AG08396 (cell line): ENCODE data around the gene CDH13.

ENCODE experiments used
- DNase-seq: peaks from one replicate; pipeline ENCODE4 v3.0.0; 2012; ENCODE audit warnings: low spot score, mixed read lengths

The CDH13 gene

DNA sequence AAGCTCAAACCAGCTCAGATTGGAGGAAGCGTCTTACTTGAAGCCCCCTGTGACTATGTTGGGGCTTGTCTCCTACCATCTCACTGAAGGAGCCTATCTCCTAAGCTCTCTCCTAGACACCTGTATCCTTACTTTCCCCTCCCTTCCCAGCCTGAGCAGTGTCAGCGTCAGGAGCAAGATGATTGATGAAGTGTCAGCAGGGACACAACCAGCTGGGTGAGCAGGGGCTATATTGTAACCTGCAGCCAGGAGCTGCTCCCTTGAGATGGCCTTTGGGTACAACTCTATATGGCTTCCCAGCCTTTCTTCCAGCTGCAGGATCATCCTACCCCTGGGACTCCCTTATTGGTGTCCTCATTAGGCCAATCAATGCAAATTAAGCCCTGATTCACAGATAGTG, 1097.8 kb downstream of the CDH13 start:
- no peak for DNase-seq

DNA sequence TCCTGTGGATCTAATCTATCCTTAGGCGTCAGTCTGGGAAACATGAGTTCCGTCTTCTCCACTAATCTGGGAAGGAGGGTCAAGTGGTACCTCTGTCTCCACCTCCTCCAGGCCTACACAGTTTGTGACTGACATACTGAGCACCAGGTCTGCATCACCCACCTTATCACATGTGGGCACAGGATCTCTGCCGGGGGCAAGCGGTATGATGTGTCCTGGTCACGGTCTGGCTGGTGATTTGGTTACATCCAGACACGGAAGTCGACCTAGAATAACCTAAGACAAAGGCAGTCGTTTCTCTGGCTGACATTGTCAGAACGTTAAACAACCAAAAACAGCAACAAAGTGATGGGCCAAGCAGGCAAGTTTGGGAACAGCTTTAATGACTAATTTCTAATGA, 1098.5 kb downstream of the CDH13 start:
- DNase-seq, result no peak

DNA sequence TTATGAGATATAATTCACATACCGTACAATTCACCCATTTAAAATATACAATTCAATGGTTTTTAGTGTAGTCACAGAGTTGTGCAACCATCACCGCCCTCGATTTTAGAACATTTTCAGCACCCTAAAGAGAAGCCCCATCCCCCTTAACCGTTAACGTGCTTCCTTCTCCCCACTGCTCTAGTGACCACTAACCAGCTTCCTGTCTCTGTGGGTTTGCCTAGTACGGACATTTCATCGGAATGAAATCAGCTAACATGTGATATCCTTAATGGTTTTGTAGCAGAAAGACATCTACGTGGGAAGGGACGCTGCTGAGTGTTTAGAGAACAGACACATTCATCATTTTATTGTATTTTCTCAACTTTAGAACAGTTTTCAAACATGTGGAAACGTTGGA, 1100.2 kb downstream of the CDH13 start:
- DNase-seq, result no peak

DNA sequence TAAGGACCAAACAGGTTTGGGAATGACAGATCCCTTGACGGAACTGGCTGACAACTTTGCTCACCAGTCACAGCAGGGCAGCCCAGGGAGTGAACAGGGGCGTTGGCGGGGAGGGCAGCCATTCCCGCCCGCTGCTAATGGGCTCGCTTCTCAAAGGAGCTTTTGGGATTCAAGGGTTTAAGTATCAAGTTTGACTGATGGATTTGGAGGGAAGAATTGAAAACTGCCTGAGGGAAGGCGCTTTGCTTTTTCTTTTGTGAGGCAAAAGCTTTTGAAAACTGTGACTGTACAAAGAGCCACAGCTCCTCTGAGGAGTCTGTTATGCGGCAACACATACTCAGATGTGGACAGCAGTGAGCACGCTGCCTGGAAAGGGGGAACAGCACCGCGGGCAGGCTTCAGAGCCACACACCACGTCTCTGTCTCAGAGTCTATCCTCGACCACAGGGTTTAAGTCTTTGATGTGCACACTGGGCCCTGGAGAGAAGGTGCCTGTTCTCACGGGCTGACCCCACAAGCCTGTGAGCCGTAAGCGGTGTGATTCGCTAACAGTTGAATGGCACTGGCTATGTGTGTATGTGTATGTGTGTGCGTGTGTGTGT, 1101.1 kb downstream of the CDH13 start:
- no peak for DNase-seq

DNA sequence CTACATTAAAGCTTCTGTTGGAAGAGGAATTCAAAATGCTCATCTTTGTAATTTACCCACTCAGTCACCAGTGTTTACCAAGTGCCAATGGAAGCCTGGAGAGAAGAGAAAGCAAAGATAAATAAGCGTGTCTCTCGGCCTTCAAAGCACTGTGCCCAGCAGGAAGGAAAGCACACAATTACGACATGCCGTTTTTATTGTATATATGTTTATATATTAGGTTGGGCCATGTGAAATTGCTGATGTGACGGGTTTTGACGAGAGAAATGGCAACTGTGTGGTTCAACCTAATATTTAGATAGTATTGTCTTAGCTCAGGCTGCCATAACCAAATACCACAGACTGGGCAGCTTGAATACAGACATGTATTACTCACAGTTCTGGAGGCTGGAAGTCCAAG, 1101.7 kb downstream of the CDH13 start:
- DNase-seq, result no peak

DNA sequence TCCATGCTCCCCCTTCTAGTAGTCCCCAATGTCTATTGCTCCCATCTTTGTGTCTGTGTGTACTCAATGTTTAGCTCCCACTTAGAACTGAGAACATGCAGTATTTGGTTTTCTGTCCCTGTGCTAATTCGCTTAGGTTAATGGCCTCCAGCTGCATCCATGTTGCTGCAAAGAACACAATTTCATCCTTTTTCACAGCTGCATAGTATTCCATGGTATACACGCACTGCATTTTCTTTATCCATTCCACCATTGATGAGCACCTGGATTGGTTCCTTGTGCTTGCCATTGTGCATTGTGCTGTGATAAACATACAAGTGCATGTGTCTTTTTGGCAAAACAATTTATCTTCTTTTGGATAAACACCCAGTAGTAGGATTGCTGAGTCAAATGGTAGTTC, 1104.0 kb downstream of the CDH13 start:
- no peak for DNase-seq

DNA sequence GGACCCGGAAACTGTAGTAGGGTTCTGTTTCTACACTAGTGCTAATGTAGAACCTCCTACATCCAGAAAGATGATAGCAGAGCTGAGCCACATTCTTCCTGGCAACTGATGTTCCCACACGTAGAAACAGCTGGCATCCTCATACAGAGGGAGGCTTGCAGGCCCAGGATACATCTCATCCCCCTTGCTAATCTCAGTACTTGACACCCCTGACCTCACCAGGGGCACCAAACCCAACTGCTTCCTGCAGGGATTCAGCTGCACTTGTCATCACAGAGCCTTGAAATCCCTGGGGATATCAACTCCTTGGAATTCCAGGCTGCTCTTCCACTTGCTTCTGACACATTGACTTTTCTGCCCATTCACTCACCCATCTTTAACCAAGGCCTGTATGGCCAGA, 1105.8 kb downstream of the CDH13 start:
- DNase-seq, result no peak

DNA sequence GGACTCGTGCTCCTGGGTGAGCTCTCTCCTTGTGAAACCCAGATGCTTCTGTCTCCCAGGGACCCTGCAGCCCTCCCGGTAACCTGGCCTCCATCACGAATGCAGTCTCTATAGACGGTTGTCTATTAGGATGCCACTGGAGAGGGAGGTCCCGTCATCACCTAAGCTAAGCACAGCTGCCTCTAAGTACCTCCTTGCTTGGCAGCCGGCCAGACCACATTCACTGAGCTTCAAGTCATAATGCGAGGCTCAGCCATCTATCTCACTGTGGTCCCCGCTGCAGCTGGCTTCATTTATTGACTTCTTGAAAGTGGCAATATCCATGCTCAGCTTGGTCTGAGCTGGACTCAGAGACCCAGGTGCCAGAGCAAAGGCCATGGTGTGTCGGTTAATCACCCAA, 1106.5 kb downstream of the CDH13 start:
- DNase-seq, result no peak

DNA sequence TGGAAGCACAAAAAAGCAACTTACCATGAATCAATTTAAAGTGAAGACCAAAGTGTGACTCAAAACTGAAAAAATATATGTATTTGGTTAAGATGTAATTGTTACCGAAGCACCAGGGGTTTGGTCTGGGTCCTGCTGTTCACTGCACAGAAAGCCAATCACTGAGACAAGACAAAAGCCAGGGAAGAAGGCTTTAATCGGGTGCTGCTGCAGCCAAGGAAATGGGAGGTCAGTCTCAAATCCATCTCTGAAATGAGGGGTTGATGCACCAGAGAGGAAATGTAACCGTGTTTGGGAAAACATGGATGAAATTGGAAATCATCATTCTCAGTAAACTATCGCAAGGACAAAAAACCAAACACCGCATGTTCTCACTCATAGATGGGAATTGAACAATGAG, 1107.4 kb downstream of the CDH13 start:
- DNase-seq, result no peak

DNA sequence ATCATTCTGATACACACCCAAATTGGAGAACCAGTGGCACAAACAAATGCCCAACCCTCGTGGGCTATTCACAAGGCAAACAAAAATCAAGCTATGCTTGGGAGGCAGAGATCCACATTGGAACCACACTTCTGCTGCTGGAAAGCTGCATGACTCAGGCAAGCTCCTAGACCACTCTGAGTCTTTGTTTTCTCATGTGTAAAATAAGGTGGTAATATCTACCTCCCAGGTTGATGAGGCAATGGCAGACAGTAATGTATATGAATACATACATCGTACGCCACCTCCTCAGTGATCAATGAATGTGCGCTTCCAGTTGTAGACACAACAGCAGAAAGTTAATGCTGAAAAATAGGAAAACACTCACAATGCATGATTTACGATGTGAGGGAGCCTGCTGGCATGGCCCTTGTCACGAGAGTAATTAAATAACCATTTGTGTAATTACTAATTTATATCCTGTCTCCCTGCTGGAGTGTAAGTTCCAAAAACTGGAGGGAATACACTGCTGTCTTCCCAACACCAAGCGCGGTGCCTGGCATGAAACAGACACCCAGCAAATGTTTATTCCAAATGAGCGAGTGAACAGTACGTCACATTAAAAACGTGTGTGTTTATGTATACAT, 1111.1 kb downstream of the CDH13 start:
- no peak for DNase-seq

DNA sequence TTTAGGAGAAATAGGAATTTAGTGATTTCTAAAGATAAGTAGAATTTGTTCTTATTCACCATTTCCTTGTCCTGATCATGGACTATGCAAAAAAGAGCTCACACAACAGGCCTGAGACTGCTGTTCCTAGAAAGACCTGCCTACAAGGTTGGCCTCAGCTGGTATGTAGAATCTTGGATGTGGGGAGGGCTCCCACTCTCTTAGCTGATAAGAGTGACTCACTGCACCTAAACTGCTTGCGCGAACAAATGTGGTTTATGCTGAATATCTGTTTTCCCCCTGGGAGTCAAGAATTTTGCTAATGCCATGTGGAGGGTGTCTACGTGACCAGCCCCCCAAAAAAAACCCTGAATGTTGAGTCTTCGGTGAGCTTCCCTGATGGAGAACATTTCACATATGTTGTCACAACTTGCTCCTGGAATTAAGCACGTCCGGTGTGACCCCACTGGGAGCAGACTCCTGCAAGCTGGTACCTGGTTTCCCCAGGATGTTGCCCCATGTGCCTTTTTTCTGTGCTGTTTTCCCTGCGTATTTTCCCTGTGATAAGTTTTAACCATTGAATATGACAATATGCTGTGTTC, 1112.2 kb downstream of the CDH13 start:
- DNase-seq, result no peak

DNA sequence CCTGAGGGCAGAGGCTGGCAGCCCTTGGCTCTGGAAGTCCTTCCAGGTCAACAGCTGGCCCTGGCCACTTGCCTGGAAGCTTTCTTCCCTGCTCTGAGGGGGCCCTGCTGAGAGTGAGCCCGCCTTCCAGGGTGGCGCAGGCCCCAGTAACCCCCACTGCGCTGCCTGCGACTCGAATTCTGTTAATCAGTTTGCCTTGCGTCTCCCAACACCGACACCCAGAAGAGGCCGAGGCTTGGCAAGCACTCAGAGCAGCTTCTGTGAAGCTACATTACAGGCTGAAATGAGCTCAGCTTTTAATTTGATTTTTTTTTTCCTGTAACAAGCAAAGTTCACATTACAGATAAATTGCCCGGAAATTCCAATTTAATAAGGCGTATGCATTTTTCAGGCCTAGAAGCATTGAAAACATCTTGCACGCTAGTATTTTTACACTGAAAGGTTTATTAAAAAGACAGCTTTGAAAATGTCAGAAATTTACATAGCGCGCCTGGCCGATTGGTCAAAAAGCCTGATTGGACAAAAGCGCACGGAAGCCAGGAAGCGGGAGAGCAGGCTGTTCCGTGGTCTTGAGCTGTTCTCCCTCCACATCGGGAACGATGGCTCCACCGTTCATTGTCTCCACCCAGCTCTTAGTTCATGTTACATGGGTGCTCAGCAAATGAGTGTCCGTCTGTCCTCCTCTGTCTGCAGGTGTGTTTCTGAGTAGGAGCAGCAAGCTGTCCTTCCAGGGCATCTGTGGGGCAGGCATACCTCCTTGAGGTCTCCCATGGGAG, 1115.5 kb downstream of the CDH13 start:
- DNase-seq, result no peak

DNA sequence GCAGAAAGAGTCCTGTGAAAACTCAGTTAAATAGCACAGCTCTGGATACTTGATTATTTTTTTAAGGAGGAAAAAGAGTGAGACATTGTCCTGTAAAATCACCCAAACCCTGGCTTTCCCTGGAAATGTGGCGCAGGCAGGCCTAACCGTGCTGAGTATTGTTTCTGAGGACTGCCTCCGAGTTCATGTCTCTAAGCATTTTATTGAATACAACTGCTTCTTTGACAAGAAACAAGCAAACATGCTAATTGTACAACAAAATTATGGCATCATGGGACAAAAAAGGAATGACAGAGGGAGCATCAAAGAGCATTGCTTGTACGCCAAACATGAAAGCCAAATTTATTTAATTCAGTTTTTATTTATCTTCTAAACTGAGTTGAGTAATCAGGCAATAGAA, 1116.5 kb downstream of the CDH13 start:
- no peak for DNase-seq

DNA sequence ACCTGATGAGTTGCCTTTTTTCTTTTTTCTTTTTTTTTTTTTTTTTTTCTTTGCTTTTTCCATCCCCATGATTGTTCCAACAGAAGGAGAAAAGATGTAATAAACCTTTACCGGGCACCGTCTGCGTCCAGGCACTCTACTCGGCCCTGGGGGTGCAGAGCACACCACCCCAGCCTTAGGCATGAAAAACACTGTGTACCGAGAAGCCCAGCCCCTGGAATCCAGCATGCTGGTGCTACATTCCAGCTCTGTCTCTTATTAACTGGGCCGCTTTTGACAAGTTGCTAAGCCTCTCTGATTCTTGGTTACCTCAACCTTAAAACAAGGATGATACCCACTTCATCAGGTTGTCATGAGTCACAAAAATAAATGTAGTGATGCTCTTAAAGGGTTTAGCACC, 1117.0 kb downstream of the CDH13 start:
- no peak for DNase-seq

DNA sequence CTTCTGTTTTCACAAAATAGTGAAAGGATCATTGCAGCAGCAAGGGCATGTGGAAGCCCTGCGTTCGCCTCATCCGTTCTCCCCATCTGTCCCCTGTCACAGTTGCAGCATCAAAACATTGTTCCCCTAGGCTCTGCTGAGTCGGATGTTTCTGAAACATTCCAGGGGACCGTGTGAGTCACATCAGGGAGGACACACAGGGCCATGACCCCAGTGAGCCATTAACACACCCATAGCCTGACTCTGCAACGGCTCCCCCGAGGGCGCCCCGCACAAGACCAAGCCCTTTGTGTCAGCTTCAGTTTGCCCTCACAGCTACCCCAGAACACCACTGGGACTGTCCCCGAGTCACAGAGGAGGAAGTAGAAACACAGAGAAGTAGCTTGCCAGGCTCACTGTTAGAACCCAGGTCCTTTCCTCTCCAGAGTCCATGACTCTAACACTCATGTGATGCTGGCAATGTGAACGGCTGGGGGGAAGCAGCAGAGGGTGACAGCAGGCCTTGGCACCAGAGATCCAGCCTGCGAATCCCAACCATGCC, 1117.7 kb downstream of the CDH13 start:
- DNase-seq, result no peak

DNA sequence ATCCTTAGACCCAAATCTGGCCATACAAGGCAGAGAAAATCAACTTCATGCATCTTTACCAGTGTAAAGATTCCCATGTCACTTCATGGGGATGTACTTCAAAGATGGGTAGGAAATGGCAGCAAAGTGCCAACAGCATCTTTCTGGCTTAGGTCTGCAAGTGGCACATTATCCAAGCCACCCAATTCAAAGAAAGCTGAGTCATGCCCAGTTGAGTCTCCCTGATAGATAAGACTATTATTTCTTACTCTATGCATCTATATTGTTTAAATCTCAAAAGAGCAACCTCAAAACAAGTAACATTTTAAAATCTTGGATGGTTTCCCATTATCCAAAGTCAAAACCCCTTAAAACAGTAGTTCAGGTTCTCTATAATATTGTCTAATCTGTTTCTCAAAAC, 1119.8 kb downstream of the CDH13 start:
- DNase-seq, result no peak

DNA sequence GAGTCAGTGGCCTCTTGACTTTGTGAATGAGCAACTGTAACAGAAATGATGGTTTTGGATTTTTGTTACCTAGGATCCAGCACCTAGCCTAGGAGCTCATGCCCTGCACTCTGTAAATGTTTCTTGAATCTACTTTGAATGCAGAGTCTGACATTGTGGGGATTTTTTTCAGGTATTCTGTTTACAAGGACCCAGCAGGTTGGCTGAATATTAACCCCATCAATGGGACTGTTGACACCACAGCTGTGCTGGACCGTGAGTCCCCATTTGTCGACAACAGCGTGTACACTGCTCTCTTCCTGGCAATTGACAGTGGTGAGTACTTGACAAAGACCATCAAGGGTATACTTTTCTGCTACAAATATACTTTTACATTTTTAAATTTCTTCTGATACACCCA, 1121.2 kb downstream of the CDH13 start:
- no peak for DNase-seq

DNA sequence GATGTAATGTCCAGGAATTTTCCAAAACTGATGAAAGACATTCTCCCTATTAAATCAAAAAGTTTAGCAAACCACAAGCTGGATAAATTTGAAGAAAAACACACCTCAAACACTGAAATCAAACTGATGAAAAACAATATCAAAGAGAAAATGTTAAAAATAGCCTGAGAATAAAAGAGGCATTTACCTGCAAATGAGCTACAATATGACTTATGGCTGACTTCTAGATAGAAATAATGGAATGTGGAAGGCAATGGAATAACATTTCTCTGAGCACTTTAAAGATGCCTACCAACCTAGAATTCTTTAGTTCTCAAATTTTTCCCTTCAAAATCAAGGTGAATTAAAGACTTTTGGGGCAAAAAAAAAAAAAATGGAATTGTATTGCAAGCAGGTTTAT, 1128.6 kb downstream of the CDH13 start:
- no peak for DNase-seq

DNA sequence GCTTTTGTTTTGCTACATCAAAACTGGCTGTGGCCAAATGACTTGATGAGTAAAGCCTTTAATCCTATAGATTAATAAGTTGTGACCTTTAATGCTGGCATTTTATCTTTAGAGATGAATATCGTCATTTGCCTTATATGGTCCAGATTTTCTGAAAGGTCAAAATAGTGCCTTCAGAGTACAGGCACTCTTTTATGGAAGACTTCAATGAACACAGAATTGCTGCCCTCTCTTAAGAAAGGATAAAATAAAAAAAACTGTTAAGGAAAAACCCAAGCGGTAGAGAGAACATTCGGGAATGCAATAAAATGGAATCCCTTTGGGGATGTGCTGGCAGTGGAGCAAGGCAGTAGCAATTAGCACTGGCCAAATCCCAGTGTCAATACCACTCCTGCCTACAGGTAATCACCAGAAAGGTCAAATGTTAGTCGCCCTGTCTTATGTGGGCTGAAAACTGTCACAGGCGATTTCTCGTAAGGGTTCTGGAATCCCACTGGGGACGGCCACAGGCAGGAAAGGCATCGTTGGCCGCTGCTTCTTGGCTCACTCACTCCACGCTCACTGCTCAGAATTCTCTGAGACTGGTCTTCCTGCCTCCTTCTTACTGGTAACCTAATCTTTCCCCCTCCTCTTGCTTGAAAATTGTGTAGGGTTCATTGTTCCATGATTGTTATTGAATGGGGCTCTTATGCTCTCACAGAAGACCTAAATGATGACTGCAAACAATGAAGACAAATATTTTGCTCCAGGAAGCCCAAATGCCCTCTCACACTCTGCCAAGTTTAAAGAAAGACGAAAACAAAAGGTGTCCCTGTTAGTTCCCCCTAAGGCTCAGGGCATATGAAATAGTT, 1135.6 kb downstream of the CDH13 start:
- DNase-seq, result no peak

DNA sequence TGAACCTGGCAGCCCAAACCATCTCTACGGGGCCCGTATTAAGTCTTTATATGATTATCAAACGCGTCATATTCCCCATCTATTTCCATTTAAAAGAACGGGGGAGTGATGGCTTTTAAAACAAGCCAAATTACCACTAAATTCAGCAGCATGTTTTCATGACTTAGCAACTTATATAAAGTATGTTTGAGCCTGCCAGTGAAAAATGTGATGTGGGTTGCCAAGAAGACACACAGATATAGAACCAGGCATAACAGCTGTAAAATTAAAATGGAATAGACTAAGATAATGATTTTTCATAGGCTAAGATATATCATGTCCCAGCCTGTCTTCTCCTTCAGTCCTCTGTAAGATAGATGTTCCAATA, 1136.2 kb downstream of the CDH13 start:
- DNase-seq, result no peak

DNA sequence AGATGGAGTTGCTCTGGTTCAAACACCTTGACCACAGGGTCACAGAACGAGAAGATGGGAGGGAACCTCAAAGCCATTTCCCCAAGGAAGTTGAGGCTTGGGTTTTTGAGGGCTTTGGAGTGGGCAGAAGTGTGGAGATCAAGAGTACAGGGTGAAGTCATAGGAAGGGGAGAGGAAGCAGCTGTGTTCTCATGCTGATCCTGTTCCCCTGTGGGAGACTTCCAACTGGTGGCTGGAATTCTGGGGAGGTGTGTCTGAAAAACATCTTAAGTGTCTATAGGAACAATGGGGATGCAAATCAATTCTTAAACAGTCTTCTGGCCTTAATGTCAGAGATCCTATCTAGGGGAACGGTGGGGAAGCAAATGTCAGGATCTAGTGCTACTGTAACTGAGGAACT, 1142.2 kb downstream of the CDH13 start:
- DNase-seq, result no peak

DNA sequence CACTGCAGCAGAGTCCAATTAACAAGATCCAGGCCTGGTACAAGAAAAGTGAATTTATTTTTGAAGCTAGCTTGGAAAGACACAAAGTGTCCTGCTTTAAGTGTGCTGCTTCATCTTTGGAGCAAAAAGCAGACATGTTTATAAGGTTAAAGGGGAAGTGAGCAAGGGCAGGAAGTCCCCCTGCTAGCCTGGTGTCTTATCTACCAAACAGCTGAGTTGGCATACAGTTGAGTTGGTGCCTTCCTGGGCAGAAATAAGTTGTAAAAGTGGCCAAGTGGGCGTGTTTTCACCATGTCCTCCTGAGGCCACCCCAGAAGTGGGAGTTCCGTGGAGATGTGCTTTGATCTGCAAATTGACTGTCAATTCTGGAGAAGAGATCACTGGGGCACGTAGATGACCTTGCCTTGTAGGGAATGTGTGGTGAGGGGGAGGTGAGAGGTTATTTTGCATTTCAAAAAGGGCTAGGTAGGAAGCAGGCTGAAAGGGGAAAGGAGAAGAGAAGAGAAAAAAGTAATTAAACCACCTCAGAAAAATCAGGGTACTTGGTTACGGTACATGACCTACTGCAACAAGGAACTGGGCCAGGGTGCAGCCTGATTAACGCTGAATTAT, 1142.7 kb downstream of the CDH13 start:
- no peak for DNase-seq
